ENCODE data around the gene ANKH. TPM values are rescaled to one million over a fixed set of nuclear protein-coding genes. Genes with fewer than 3 reads are reported as not detected.

ANKH gene
- total RNA-seq, 1 experiment from 2014 or later: 65.2 TPM

GRCh38 chr5:14773588-14773987 lies 98.0 kb downstream of the ANKH start:
- Histone ChIP-seq H3K4me3 (replicated peaks in 1 of 2; ENCODE audit: low read depth in 1 of 2, low read length in 2 of 2) (no peak overlapping the region), H3K79me2 (ENCODE audit: insufficient read depth, low read length) (no peaks in the 10 kb centered on the region), H3K4me2 (ENCODE audit: low read length) (no peak overlapping the region), H3K9ac (ENCODE audit: low read length) (no peak overlapping the region), H2AFZ (ENCODE audit: low read depth, low read length, poor library complexity, severe bottlenecking) (no peak overlapping the region), H3K4me1 (ENCODE audit: control insufficient read depth in 1 of 2, insufficient read depth in 2 of 2, low read length in 2 of 2) (peaks cover 11 to 21% of the 10 kb centered on the region in 2 experiments; a peak in 3 of 4 replicates), H3K9me2 (ENCODE audit: insufficient read depth) (no peaks in the 10 kb centered on the region), H3K27ac (ENCODE audit: low read depth, low read length) (no peak overlapping the region), H4K20me1 (ENCODE audit: insufficient read depth) (no peaks in the 10 kb centered on the region), H3K27me3 (ENCODE audit: insufficient read depth, low read length) (no peaks in the 10 kb centered on the region), H3K36me3 (ENCODE audit: control insufficient read depth in 1 of 2, insufficient read depth in 2 of 2, low read length in 2 of 2) (no peaks in the 10 kb centered on the region), H3K9me3 (ENCODE audit: control insufficient read depth in 1 of 2, insufficient read depth in 1 of 2, low read depth in 1 of 2, low read length in 2 of 2) (no peaks in the 10 kb centered on the region)
- DNase-seq (ENCODE audit: low read depth, low spot score) (no peak), ATAC-seq (no peak)
- ChIA-PET RAD21 (ENCODE audit: low non-redundant PET in 1 of 2, low total read pairs in 2 of 2, uncharacterized antibody in 2 of 2, unreplicated experiment in 2 of 2) (no interaction called here), POLR2A (no interaction called here), CTCF (no interaction called here)
- TF ChIP-seq ATF3 (IDR thresholded peaks at IDR 0.05) (no peak), JUND (IDR thresholded peaks at IDR 0.05) (no peak)
- no TSS peak for BruUV-seq (replicated peaks)
- intact Hi-C loops (cut with micrococcal nuclease): no loop called here

- no peak overlapping the region for H2AFZ ChIP-seq (ENCODE audit: low read depth, low read length, poor library complexity, severe bottlenecking)
- no peak overlapping the region for H3K4me3 ChIP-seq (replicated peaks in 1 of 2; ENCODE audit: low read depth in 1 of 2, low read length in 2 of 2)
- ATAC-seq: no peak
- ChIA-PET POLR2A (no interaction called here), RAD21 (ENCODE audit: low non-redundant PET in 1 of 2, low total read pairs in 2 of 2, uncharacterized antibody in 2 of 2, unreplicated experiment in 2 of 2) (interaction anchor here in 1 of 2 experiments (0.7 kb wide), 1 partner anchor 35 kb away, joined by 6 read pairs; no protein-coding TSS in a partner anchor), CTCF (no interaction called here)
- no peak overlapping the region for H3K9ac ChIP-seq (ENCODE audit: low read length)
- H3K27me3 ChIP-seq (ENCODE audit: insufficient read depth, low read length): no peaks in the 10 kb centered on the region
- H3K79me2 ChIP-seq (ENCODE audit: insufficient read depth, low read length): no peaks in the 10 kb centered on the region
- no peak for DNase-seq (ENCODE audit: low read depth, low spot score)
- H4K20me1 ChIP-seq (ENCODE audit: insufficient read depth): no peaks in the 10 kb centered on the region
- BruUV-seq (replicated peaks): no TSS peak
- no peak overlapping the region for H3K27ac ChIP-seq (ENCODE audit: low read depth, low read length)
- no peaks in the 10 kb centered on the region for H3K9me2 ChIP-seq (ENCODE audit: insufficient read depth)
- intact Hi-C loops (cut with micrococcal nuclease): no loop called here
- H3K9me3 ChIP-seq (ENCODE audit: control insufficient read depth in 1 of 2, insufficient read depth in 1 of 2, low read depth in 1 of 2, low read length in 2 of 2): no peaks in the 10 kb centered on the region
- H3K36me3 ChIP-seq (ENCODE audit: control insufficient read depth in 1 of 2, insufficient read depth in 2 of 2, low read length in 2 of 2): no peaks in the 10 kb centered on the region
- H3K4me2 ChIP-seq (ENCODE audit: low read length): no peak overlapping the region
- peaks cover 7 to 15% of the 10 kb centered on the region in 2 experiments; a peak in 3 of 4 replicates for H3K4me1 ChIP-seq (ENCODE audit: control insufficient read depth in 1 of 2, insufficient read depth in 2 of 2, low read length in 2 of 2)
- TF ChIP-seq EGR1 (IDR thresholded peaks at IDR 0.05; ENCODE audit: low read depth): no peak
- TF ChIP-seq EZH2 (IDR thresholded peaks at IDR 0.05): no peak
- TF ChIP-seq ATF3 (IDR thresholded peaks at IDR 0.05): no peak
- no peak for TF ChIP-seq POLR2AphosphoS5 (IDR thresholded peaks at IDR 0.05; ENCODE audit: low read depth, low read length)
- no peak for TF ChIP-seq POLR2A (IDR thresholded peaks at IDR 0.05; ENCODE audit: borderline replicate concordance, extremely low read depth, insufficient read depth, insufficient read length)
- no peak for TF ChIP-seq CEBPB (IDR thresholded peaks at IDR 0.05; ENCODE audit: low read depth)
- TF ChIP-seq CTCF (IDR thresholded peaks at IDR 0.05 in 2 of 3, conservative IDR thresholded peaks at IDR 0.05 in 1 of 3; ENCODE audit: borderline replicate concordance in 1 of 3, insufficient read depth in 1 of 3, low read depth in 2 of 3, low read length in 2 of 3): no peak
- TF ChIP-seq REST (IDR thresholded peaks at IDR 0.05; ENCODE audit: low read depth): no peak
- TF ChIP-seq SRF (IDR thresholded peaks at IDR 0.05; ENCODE audit: low read depth): no peak
- no peak for TF ChIP-seq JUND (IDR thresholded peaks at IDR 0.05)
- TF ChIP-seq MAX (IDR thresholded peaks at IDR 0.05): no peak
- no peak for TF ChIP-seq EZH2phosphoT487 (IDR thresholded peaks at IDR 0.05; ENCODE audit: borderline replicate concordance)
- TF ChIP-seq SIN3A (IDR thresholded peaks at IDR 0.05; ENCODE audit: low read depth): no peak
Observed at GRCh38 chr5:14771972-14772371, 99.6 kb downstream of the ANKH start.
